GM21423 (cell line): ENCODE results near the gene TXNRD2.
"Not testable (repeated sequence)": the region's sequence is repeated elsewhere in the genome, so short reads cannot be mapped to it uniquely, and the experiment has no call there.

ENCODE experiments used
- ATAC-seq: cut with Tn5 transposase; IDR thresholded peaks from one replicate; pipeline ENCODE4 v1.9.1; 2021; ENCODE audit warnings: mild to moderate bottlenecking, moderate library complexity; ENCODE audit not compliant: unreplicated experiment

The TXNRD2 gene

DNA sequence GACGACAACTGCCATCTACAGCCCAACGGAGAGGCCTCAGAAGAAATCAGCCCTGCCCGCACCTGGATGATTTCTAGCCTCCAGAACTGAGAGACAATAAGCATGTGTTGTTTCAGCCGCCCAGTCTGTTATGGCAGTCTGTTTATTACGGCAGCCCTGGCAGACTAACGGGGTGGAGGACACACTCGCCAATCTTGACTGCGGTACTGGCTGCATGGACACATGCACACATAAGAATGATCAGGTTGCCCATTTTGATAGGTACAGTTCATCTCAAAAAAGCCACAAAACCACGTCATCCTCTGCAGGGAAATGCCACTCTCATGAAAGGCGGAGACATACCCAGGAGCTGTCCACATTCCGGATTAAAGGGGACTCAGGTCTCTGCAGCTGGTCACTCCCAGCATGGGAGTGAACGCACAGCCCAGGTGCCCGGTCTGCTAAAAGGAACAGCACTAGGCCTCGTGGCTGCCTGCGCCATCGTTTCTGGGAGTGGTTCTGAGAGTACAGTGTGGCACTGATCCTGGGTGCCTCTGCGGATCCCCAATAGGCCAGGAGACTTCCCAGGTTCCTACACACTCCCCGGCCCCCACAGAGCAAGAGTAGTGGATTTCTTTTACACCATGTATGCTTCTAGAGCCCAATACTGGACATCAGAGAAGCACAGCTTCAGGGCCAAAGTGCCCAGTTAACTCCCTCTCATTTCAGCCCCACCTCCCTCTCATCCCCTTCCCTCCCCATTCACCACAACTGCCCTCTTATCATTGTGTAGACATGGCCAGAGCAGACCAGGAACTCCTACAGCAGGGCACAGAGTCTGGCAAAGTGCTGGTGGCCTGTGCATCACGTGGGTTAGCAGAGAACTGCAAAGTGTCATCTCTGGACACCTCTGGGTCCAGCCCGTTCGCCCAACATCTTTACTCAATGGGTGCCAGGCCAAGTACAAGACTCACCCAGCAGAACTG lies 11.8 kb downstream of the TXNRD2 start:
- ATAC-seq, result no peak

DNA sequence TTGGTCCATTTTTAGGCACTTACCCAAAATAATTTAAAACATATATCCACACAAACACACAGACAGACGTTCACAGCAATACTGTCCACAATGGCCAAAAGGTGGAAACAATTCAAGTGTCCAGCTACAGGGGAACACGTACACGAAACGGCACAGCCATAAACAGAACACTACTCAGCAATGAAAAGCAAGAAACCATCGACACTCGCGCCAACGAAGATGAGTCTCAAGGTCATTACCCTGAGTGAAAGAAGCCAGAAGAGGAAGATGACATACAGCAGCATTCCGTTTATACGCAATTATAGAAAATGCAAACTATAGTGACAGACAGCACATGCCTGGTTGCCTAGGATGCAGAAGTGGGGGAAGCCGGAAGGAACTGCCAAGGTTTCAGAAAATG lies 13.4 kb downstream of the TXNRD2 start:
- no peak for ATAC-seq

- no peak for ATAC-seq
Measured at GRCh38 chr22:19927696-19928095, 13.9 kb downstream of the TXNRD2 start.

GRCh38 chr22:19926028-19926427 lies 15.6 kb downstream of the TXNRD2 start:
- ATAC-seq, result not testable (repeated sequence)

- ATAC-seq, result no peak
Measured at GRCh38 chr22:19923914-19924513, 17.6 kb downstream of the TXNRD2 start.

GRCh38 chr22:19921544-19922081 lies 20.0 kb downstream of the TXNRD2 start:
- no peak for ATAC-seq

DNA sequence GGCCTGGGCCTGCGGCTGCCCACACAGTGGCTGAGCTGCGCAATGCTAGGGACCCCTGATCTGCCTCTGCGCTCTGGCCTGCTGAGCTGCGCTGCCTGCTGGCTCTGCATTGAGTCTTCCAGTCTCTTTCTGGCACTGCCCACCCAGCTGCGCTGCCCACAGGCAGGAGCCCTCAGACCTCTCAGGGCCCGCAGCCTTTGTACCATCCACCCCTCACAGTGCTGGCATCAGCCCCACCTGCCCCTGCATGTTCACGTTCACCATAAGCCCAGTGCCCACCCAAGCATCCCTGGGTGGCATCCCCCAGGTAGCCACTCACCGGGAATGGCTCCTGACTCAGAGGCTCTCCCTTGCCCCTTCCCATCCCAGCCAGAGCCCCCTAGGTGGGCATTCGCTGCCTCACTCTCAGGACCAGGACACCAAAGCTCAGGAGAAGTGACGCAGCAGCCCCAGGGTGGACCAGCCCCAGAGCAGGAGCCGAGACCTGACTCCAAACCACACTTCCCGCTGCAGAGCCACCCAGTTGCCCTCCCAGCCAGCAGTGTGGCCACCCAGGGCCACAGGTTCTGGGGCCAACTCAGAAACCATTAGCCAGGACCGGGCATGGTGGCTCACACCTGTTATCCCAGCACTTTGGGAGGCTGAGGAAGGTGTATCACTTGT lies 21.8 kb downstream of the TXNRD2 start:
- ATAC-seq, result no peak

DNA sequence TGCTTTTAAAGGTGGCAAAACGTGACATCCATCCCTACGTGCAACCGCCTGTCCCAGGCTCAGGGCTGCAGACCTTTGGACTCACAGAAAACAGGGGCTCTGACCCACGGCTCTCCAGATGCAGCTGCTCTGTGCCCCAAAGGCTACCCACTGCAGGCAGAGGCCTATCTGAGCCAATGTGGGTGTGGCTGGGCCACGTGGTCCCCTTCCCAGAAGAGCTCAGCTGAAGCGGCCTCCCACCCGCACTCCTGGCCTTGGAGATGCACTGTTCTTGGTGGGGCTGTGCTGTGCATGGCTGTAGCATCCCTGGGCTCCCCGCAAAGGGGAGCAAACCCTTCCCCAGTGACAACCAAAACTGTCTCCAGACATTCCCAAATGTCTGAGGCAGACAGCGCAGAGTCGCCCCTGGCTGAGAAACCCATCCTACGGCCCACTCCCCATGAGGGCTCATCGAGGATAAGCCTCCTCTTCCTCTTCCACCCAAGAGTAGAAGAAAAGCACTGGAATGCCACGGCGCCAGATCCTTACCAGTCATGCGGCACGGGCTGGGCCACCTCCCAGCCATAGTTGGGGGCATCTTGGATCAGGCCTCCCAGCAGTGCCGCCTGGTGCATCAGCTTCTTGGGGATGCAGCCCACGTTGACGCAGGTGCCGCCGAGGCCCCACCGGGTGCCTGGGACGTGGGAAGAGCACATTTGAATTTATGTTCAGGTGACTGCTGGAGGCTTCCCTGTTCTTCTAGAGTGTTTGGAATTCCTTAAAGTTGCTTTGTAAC lies 23.1 kb downstream of the TXNRD2 start:
- no peak for ATAC-seq

DNA sequence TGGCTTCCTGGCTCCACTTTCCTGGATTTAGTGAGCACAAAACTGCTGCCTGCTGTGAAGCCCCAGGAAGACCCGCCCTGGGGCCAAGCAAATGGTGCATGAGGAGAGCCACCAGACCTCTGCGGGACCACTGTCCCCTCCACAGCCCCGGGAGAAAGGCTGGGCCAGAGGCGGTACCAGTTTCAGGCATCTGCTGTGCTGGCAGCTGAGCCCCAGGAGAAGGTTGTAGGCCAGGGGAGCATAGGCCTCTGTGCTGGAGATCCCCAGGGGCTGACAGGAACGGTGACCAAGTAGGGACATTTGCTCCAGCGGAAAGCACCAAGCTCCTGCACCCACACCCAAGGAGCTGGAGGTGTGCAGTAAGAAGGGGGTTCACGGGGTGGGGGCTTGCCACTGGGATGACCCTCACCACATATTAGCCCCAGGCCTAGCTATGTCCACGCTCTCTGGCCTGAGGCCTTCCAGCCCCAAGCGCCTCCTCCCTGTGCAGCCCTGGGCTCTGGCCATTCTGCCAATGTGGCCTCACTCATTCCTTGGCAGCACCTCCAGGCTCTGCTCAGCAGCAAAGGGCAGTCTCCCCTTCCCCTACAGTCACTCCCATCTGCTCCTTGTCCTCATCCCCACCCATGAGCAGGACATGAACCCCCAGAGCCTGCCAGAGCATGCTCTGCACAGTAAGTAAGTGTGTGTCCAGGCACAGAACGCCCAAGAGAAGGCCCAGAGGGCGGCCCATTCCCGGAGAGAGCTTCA lies 24.1 kb downstream of the TXNRD2 start:
- no peak for ATAC-seq

- ATAC-seq, result no peak
Measured at GRCh38 chr22:19916941-19917340, 24.7 kb downstream of the TXNRD2 start.

DNA sequence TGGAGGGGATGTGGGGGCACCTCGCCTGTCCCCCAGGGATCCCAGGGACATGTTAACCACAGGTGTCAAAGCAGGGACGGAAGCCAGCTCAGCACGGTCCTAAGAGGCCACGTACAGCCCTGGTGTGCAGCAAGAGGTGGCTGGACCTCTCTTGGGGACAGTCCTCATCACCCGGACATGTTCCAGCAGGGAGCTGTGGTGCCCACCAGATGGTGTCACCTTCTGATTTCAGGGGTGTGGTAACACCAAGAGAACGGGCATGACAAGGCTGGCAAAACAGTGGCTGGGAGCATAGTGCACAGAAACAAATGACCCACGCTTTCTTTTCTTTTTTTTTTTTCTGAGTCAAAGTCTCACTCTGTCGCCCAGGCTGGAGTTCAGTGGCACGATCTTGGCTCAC lies 25.6 kb downstream of the TXNRD2 start:
- no peak for ATAC-seq

GRCh38 chr22:19915287-19915954 lies 26.2 kb downstream of the TXNRD2 start:
- no peak for ATAC-seq

DNA sequence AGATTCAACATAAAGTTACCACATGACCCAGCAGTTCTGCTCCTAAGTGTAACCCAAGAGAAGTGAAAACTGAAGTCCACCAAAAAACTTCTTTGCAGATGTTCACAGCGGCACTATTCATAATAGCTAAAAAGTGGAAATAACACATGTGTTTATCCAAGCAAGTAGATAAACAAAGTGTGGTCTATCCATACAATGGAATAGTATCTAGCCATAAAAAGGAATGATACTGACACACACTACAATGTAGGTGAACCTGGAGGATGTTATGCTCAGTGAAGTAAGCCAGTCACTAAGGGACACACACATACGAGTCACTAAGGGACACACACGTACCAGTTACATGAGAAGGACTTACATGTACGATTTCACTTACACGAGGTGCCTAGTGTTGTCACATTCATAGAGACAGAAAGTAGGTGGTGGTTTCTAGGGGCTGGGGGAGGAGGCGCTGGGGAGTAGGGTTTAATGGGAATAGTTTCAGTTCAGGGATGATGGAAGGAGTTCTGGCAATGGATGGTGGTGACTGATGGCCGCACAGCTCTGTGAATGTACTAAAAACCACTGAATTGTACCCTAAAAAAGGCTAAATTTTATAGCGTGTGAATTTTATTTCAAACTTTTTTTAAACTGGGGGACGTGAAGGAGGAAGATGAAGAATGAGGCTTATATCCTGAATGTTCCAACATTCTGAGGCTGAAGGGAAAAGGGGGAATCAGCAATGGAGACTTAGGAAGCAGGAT lies 27.2 kb downstream of the TXNRD2 start:
- no peak for ATAC-seq

DNA sequence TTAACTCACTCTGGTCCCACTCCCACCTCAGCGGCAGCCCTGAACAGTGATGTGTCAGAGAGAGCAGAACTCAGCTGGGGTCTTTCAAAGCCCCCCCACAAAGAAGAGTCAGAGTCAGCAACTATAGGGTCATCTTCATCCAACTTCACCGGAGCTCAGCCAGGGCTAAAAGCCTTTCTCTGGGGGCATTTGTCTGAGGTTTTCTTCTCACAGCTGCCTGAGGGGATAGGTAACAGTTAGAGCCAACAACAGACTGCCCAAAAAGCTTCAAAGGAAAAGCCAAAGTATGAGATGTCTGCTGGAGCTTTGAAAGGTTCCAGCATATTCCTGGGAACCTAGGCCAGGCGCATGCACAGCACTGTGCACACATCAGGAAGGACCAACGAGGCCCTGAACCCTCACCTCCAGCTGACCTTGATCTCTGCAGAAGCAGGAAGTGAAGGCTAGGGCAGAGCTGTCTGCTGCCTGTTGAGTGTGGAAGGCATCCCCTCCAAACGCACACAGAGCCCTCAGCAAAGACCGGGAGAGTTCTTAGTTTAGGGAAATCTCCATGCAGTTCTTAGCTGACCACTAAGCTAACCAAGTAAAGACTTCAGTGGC lies 28.2 kb downstream of the TXNRD2 start:
- no peak for ATAC-seq

DNA sequence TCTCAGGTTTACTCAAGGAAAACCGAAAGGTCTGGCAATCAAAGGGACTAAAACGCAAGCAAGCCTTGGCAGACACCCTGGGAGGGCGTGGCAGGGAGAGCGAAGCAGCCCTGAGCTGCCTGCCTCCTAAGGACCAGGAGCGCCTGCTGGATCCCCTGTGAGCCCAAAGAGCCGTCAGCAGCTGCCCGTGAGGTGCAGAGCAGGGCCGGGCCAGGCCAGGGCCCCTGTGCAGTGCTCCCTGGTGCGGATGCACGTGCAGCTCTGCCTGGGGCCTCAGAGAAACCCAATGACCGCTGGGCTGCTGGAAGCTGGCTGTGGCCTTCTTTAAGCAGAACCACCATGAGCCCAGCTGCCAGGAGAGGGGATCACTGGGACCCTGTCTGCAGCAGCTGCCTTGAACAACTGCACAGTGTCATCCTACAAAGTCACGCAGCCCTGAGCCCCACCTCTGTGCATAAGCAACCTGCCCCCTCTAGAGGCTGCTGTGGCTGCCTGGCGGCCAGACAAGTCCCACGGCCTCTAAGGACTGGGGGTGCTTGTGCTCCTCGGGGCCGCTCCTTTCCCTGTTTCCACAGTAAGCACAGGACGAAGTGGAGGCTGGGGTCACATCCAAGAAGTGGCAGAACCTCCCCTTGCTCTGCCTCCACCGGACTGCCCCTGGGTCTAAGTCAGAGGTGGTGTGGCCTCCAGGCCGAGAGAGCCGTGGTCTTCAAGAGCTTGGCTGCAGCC lies 29.2 kb downstream of the TXNRD2 start:
- no peak for ATAC-seq

DNA sequence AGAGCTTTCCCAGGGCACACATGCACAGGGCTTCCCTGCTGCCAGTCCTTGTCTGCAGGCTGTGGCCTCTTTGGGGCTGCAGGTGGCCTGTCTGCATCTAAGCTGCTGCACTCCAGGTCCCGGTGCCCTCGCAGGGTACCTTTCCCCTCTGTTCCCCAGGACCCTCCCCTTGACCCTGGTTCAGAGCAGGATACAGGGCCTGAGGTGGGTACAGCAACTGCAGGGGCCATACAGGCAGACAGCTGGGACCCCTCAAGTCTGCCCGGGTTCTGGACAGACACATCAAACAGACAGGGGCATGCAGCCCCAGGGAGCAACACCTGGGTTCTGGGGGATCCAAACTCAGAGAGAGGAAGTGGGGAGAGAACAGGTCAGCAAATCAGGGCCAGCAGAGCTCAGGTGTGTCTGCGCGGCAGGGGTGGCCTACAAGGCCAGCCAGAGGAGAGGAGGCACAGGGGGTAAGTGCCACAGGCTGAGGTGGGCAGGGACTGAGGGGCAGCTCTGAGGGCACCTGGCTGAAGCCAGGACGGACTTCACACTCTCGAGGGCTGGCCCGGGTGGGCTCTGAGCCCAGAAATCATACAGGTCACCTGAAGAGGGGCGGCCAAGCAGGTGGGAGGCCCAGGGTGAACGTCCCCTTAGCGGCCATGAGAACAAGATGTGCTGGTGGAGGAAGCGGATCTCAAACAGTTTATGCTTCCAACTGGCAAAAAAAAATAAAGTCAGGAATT lies 29.9 kb downstream of the TXNRD2 start:
- ATAC-seq, result no peak

- no peak for ATAC-seq
Measured at GRCh38 chr22:19910180-19910744, 31.4 kb downstream of the TXNRD2 start.
